Measurements from ENCODE around the gene ZDHHC14.

ZDHHC14 gene

GRCh38 chr6:157493576-157493975 lies 112.6 kb downstream of the ZDHHC14 start:
- no peak for DNase-seq

- DNase-seq = no peak
Observed at GRCh38 chr6:157494132-157494710, 113.2 kb downstream of the ZDHHC14 start.

- no peak for DNase-seq
Observed at GRCh38 chr6:157496534-157497095, 115.6 kb downstream of the ZDHHC14 start.

- DNase-seq = no peak
Observed at GRCh38 chr6:157497579-157497978, 116.6 kb downstream of the ZDHHC14 start.

- no peak for DNase-seq
Observed at GRCh38 chr6:157498817-157499216, 117.8 kb downstream of the ZDHHC14 start.

- no peak for DNase-seq
Observed at GRCh38 chr6:157500022-157500421, 119.0 kb downstream of the ZDHHC14 start.

- peak in 3 of 4 experiments; percentile 10 to 15 (median 14) for DNase-seq
Observed at GRCh38 chr6:157503018-157503747, 122.2 kb downstream of the ZDHHC14 start.

GRCh38 chr6:157505912-157506491 lies 125.0 kb downstream of the ZDHHC14 start:
- no peak for DNase-seq

GRCh38 chr6:157510323-157511188 lies 129.6 kb downstream of the ZDHHC14 start:
- DNase-seq = peak; percentile 44 to 65 (median 55)

- DNase-seq = no peak
Observed at GRCh38 chr6:157511682-157512381, 130.8 kb downstream of the ZDHHC14 start.

GRCh38 chr6:157512382-157512682 lies 131.3 kb downstream of the ZDHHC14 start:
- DNase-seq = no peak

- no peak for DNase-seq
Observed at GRCh38 chr6:157513004-157513603, 132.1 kb downstream of the ZDHHC14 start.

GRCh38 chr6:157513619-157514485 lies 132.9 kb downstream of the ZDHHC14 start:
- DNase-seq = no peak

GRCh38 chr6:157514659-157515496 lies 133.9 kb downstream of the ZDHHC14 start:
- peak; percentile 60 to 77 (median 64) for DNase-seq

- DNase-seq = no peak
Observed at GRCh38 chr6:157516319-157517026, 135.5 kb downstream of the ZDHHC14 start.

- DNase-seq = no peak
Observed at GRCh38 chr6:157517601-157518359, 136.8 kb downstream of the ZDHHC14 start.

GRCh38 chr6:157518397-157519250 lies 137.6 kb downstream of the ZDHHC14 start:
- no peak for DNase-seq

All from suppressor macrophage (primary cell).